HG03064 (cell line): ENCODE data around the gene RALY.

Source experiments
- ATAC-seq: cut with Tn5 transposase; IDR thresholded peaks from one replicate; pipeline ENCODE4 v1.9.1; 2021; ENCODE audit warnings: low read depth; ENCODE audit not compliant: unreplicated experiment

The RALY gene

GRCh38 chr20:33985830-33986229 is 7.9 kb upstream of the RALY start:
- ATAC-seq = no peak

GRCh38 chr20:33986560-33987216 is 7.0 kb upstream of the RALY start:
- no peak for ATAC-seq

DNA sequence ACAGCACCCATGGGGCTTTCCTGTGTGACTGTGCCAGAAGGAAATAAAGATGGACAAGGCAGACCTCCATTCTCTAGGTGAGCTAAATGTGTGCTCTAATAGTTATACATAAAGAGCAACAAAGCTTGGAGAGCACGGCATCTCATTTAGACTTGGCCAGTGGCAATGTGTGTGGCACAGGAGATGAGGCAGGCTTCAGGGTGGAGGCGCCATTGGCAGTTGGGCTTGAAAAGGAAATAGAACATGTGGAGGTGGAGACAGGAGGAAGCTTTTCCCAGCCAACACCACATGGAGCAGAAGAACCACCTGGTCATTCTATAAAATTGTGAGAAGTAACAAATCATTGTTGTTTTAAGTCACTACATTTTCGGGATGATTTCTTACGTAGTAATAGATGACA is 3.6 kb upstream of the RALY start:
- ATAC-seq = no peak

DNA sequence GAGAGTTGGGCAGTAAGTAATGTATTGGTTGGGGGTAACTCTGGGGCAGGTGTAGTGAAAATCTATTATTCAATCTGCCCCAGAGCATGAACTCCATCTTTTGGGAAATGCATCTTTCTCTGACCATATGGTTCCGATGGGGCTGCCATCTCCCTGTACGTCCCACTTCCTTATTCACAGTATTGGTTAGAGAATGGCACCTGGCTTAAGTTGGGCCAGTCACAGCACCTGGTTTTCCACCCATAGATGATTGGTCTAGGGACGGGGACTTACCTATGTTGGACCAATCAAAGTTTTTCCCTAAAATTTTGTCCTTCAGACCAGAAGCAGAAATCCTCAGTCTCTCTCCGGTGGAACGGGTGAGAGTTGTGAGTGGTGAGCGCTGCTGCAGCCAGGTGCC is 2.2 kb upstream of the RALY start:
- no peak for ATAC-seq

DNA sequence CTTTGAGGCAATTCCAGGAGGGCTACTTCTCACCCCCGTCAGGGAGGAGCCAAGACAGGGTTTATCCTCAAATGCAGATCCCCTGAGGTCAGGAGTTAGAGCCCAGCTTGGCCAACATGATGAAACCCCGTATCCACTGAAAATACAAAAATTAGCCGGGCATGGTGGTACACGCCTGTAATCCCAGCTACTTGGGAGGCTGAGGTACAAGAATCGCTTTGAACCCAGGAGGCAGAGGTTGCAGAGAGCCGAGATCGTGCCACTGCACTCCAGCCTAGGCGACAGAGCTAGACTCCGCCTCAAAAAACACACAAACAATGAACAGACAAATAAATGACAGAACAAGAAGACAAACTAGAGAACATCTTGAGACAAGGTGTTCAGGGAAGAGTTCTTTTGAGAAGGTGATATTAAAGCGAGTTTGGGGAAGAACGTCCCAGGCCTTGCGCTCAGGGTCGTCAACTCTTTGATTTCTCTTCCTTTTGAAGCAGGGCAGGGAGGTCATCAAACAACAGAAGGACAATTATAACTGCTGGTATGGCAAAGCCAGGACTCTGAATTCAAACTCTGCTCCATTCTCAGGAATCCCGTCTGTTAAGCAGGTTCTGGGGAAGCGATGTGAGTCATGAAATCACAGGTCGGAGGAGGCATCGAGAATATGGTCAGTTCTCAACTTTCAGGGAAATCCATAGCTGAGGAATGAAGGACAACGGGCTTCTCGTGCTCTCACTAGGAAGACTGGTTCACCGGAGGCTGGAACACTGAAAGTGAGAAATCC is 1.4 kb upstream of the RALY start:
- ATAC-seq = no peak

DNA sequence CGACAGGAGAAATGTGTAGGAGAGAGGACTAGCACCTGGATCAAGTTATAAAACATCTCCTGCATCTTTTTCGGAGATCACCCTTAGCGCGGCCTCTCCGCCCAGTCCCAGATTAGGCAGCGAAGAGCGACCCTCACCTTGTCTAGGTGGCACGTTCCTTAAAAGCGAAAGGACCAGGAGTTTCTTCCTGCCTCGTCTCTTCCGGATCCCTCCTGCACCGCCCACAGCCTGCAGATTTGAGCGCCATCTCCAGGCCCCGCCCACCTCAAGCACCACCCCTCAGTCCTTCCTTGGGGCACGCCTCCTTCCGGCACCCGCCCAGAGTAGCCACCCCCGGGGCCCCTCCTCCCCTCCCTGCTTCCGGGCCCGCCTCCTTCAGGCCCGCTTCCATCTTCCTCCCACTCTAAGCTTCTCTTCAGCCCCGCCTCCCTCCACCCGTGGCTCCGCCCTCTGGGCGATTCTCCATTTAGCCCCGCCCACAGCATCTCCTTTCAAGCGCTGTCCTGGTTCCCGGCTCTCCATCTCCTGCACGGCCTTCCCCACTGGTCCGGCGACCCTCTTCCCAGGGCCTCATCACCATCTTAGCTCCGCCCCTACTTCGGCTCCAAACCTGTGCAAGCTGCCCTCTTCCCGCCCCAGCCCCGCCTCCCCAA is 662 bp upstream of the RALY start:
- ATAC-seq = peak; percentile 58

GRCh38 chr20:33994222-33994913 is 657 bp downstream of the RALY start:
- peak; percentile 37 for ATAC-seq

- ATAC-seq = no peak
Measured at GRCh38 chr20:33995053-33995831, 1.5 kb downstream of the RALY start.

DNA sequence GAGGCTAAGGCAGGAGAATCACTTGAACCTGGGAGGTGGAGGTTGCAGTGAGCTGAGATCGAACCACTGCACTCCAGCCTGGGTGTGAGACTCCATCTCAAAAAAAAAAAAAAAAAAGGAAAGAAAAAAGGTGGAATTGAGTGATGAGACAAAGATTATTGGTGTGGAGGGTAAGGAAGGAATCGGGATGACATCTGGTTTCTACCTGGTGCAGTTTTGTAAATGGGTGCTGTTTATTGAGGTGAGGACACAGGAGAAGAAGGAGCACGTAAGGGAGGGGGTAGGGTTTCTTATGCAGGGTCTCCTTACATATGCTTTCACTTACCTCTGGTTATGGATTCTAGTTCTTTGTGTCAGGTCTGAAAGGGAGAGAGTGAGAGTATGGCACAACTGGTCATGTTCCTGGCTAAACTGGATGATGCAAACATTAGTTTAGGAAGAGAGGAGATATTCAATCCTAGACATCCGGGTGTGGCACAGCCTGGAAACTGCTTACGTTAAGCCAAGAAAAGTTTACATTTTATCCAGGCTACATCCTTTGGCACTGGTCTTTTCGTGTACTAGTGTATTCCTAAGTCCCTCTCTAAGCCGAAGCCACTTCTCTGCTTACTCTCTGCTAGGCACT is 5.4 kb downstream of the RALY start:
- no peak for ATAC-seq

DNA sequence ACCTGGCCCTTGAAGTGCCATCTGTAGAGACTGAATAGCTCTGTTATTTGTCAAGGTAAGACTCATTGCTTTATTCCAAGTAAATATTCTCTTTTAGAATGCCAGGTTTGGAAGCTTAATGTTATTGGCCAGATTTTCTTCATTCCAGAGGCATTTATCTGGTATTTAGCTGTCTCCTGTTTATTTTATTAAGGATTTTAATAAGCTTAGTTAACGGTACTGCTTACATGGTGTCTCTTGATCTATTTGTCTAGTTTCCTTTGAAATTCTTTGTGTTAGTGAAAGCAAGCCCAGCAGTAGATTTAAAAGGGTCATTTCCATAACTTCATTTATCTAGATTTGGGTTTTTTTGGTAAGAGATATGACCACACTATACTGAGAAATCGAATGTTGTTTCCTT is 7.7 kb downstream of the RALY start:
- no peak for ATAC-seq

- no peak for ATAC-seq
Measured at GRCh38 chr20:34004227-34004626, 10.5 kb downstream of the RALY start.

DNA sequence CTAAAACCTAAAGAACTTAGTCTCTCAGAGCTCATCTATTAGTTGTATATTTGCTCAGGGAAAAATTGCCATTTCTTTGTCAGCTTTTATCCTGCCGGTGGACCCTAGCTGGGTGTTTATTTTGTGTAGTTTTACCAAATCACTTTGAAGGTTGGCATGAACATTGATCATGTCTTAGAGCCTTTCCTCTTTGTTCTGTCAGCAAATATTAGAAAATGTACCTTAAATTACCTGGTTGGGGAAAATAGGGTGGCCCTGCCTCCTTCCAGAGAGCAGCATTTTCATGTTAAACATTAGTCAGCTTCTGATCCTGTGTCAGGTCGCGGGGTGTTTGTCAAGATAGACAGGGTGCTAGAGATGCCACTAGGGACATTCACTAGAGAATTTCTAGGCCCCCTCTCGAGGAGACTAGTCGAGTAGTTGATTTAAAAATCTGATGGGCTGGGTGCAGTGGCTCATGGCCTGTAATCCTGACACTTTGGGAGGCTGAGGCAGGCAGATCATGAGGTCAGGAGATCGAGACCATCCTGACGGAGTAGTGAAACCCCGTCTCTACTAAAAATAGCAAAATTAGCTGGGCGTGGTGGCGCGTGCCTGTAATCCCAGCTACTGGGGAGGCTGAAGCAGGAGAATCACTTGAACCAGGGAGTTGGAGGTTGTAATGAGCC is 11.2 kb downstream of the RALY start:
- ATAC-seq = no peak

GRCh38 chr20:34006619-34007018 is 12.9 kb downstream of the RALY start:
- no peak for ATAC-seq

GRCh38 chr20:34008477-34008876 is 14.8 kb downstream of the RALY start:
- no peak for ATAC-seq

DNA sequence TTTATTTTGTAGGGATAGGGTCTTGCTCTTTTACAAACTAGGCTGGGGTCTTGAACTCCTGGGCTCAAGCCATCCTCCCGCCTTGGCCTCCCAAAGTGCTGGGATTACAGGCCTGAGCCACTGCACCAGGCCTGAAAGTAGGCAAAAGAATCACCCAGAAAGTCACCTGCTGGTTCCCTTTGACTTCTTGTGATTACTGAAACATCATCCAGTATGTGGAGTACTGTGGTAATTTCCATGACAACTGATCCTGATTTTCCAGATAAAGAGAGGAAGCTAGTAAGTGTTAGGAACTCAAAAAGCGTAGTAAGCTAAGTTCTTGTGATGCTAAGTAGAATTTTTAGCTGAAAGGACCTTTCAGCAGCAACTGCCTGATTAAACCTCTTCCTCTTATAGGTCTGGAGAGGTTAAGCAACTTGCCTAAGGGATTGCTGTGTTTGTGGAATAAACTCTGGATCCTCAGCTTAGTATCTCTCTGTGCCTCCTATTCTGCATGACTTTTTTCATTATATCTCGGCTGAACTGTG is 16.8 kb downstream of the RALY start:
- ATAC-seq = no peak

DNA sequence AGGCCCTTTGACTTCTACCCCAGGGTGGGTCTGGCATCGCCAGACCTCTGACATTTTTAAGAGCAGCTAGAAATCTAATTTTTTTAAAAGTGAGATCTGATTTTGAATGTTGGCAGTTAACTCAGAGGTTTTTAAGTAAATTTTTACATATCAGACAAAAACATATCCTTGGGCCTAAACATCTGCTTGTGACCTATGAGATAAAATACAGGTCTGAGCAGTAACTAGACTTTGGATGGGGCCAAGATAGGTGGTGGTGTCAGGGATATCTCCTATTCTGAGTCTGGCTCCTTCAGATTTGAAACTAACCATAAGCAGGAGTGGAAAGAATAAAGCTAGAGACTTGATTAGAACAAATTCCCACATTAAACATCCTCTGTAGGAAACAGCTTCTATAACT is 17.6 kb downstream of the RALY start:
- ATAC-seq = no peak

DNA sequence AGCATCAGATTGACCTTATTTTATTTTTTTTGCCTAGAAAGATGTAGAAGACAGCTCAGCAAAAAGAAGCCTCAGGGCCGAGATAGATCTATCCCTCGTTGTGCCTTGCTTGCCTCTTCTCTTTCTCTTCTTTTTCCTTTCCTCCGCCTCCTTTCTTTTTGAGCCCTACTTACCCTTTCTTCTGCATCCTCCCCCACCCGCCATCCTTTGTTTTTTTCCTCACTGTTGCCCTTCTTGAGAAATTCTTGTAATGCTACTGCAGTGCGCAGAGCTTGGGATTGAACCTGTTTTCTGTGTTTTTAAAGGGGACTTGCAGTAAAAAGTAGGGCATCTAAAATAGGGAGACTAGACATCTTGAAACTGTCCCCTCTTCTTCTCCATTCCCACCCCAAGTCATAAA is 18.6 kb downstream of the RALY start:
- ATAC-seq = no peak

- ATAC-seq = no peak
Measured at GRCh38 chr20:34012735-34013134, 19.0 kb downstream of the RALY start.

GRCh38 chr20:34013554-34013953 is 19.8 kb downstream of the RALY start:
- ATAC-seq = no peak
